OCI-LY7 (cell line): ENCODE results near the gene HHEX. TPM values are rescaled to one million over a fixed set of nuclear protein-coding genes. Genes with fewer than 3 reads are reported as not detected.

Experiments
- BruUV-seq: library from RNA; stranded (reverse); fragments of 400-500 nt; replicated peaks from 2 replicates; lab custom pipeline; 2021; lab: Mats Ljungman, UMichigan
- CTCF ChIA-PET: fragments of 300-600 bp; sonication (Branson Sonifier 250); formaldehyde crosslinking; loops from one replicate; lab custom pipeline; 2022; ENCODE audit warnings: antibody characterized with exemption; ENCODE audit not compliant: unreplicated experiment; lab: Charles Lee
- POLR2A ChIA-PET: fragments of 300-600 bp; sonication (Branson Sonifier 250); formaldehyde crosslinking; loops from one replicate; lab custom pipeline; 2022; ENCODE audit warnings: antibody characterized with exemption; lab: Charles Lee
- DNase-seq: peaks from one replicate; pipeline ENCODE4 v3.0.0-alpha.2; 2015; ENCODE audit warnings: low spot score
- H2AFZ ChIP-seq: fragments of 200-600 bp; sonication (generic), shearing (Covaris generic); 2 replicates; pipeline ENCODE4 v1.6.1; 2014; ENCODE audit warnings: mild to moderate bottlenecking, antibody characterized with exemption, low read length, moderate library complexity
- H3K27ac ChIP-seq: fragments of 200-600 bp; sonication (generic); 2 replicates; pipeline ENCODE4 v1.5.1; 2014; ENCODE audit warnings: mixed run types, low read depth, mild to moderate bottlenecking, moderate library complexity, low read length, inconsistent platforms; ENCODE audit not compliant: poor library complexity, severe bottlenecking
- H3K36me3 ChIP-seq: fragments of 200-600 bp; sonication (generic); 2 replicates; pipeline ENCODE4 v1.6.1; 2014; ENCODE audit warnings: mild to moderate bottlenecking, antibody characterized with exemption, low read length, moderate library complexity, mixed read lengths; ENCODE audit not compliant: insufficient read depth
- H3K4me1 ChIP-seq: fragments of 200-600 bp; sonication (generic); 2 replicates; pipeline ENCODE4 v1.5.1; 2014; ENCODE audit warnings: mild to moderate bottlenecking, low read length; ENCODE audit not compliant: insufficient read depth, poor library complexity, severe bottlenecking
- H3K4me2 ChIP-seq: fragments of 200-600 bp; sonication (generic); 2 replicates; pipeline ENCODE4 v1.6.1; 2014; ENCODE audit warnings: mild to moderate bottlenecking, low read length
- H3K4me3 ChIP-seq: fragments of 200-600 bp; sonication (generic); 2 replicates; pipeline ENCODE4 v1.5.1; 2014; ENCODE audit warnings: mild to moderate bottlenecking, low read depth, low read length; ENCODE audit not compliant: poor library complexity, severe bottlenecking
- H3K79me2 ChIP-seq: fragments of 200-600 bp; sonication (generic); 2 replicates; pipeline ENCODE4 v1.6.1; 2016; ENCODE audit warnings: low read depth, mild to moderate bottlenecking, low read length, moderate library complexity, mixed read lengths; ENCODE audit not compliant: insufficient read depth
- H3K9me2 ChIP-seq: fragments of 200-600 bp; sonication (generic); 2 replicates; pipeline ENCODE4 v1.6.1; 2016; ENCODE audit warnings: mild to moderate bottlenecking, low read length, mixed read lengths; ENCODE audit not compliant: insufficient read depth
- H3K9me3 ChIP-seq: fragments of 200-600 bp; sonication (generic); 2 replicates; pipeline ENCODE4 v1.6.1; 2014; ENCODE audit warnings: mild to moderate bottlenecking, mixed run types, low read length, mixed read lengths
- H4K20me1 ChIP-seq: fragments of 200-600 bp; sonication (generic); 2 replicates; pipeline ENCODE4 v1.6.1; 2014; ENCODE audit warnings: mild to moderate bottlenecking, antibody characterized with exemption, low read length, moderate library complexity, mixed read lengths; ENCODE audit not compliant: insufficient read depth
- EZH2phosphoT487 ChIP-seq: fragments of 200-600 bp; sonication (generic); IDR thresholded peaks from 2 replicates; pipeline ENCODE4 v1.6.1; 2018; ENCODE audit warnings: low read depth, borderline replicate concordance, mild to moderate bottlenecking, mixed run types, antibody characterized with exemption, low read length, moderate library complexity, mixed read lengths
- intact Hi-C: fragments of 100-400 bp; cut with micrococcal nuclease; formaldehyde crosslinking; loops from one replicate; pipeline ENCODE4 v1.10.0; 2022; ENCODE audit not compliant: unreplicated experiment
- total RNA-seq, 2 experiments: library from RNA; depleted of rRNA in 1 of 2; stranded (reverse); fragments of >200 nt in 1 of 2; shearing (Covaris generic) in 1 of 2; gene quantifications; 2 replicates each; pipeline ENCODE4 v1.2.3, GENCODE V29; 2014 to 2022
- TF ChIP-seq, protein P1 (sequence below): fragments of 200-600 bp; sonication (generic); conservative IDR thresholded peaks from 2 replicates; pipeline ENCODE4 v1.5.1; 2014; ENCODE audit warnings: mild to moderate bottlenecking, antibody characterized with exemption, low read length, moderate library complexity, mixed read lengths

The HHEX gene
- total RNA-seq, 2 experiments from 2014 or later, result 1.6 to 2.8 TPM

- Histone ChIP-seq H3K9me2 (no peaks in the 10 kb centered on the region), H3K4me1 (peaks cover 77% of the 10 kb centered on the region), H3K27ac (no peak overlapping the region), H3K4me3 (no peak overlapping the region), H3K9me3 (no peaks in the 10 kb centered on the region; the same call in 1 of the 2 replicates), H3K4me2 (peak overlapping the region; percentile 5; the same call in 1 of the 2 replicates), H3K36me3 (no peaks in the 10 kb centered on the region; the same call in 1 of the 2 replicates), H2AFZ (peak overlapping the region; percentile 16), H4K20me1 (no peaks in the 10 kb centered on the region), H3K79me2 (no peaks in the 10 kb centered on the region)
- POLR2A ChIA-PET, result interaction anchor here (0.8 to 1.2 kb wide), 7 partner anchors 9 to 102 kb away, joined by 3 to 4 read pairs (median 3); no protein-coding TSS in a partner anchor
- no peak for DNase-seq
- CTCF ChIA-PET, result no interaction called here
- TF ChIP-seq, protein P1, sequence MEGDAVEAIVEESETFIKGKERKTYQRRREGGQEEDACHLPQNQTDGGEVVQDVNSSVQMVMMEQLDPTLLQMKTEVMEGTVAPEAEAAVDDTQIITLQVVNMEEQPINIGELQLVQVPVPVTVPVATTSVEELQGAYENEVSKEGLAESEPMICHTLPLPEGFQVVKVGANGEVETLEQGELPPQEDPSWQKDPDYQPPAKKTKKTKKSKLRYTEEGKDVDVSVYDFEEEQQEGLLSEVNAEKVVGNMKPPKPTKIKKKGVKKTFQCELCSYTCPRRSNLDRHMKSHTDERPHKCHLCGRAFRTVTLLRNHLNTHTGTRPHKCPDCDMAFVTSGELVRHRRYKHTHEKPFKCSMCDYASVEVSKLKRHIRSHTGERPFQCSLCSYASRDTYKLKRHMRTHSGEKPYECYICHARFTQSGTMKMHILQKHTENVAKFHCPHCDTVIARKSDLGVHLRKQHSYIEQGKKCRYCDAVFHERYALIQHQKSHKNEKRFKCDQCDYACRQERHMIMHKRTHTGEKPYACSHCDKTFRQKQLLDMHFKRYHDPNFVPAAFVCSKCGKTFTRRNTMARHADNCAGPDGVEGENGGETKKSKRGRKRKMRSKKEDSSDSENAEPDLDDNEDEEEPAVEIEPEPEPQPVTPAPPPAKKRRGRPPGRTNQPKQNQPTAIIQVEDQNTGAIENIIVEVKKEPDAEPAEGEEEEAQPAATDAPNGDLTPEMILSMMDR, result no peak
- no peak for TF ChIP-seq EZH2phosphoT487
- no TSS peak for BruUV-seq
- intact Hi-C loops, result no loop called here
Observed at GRCh38 chr10:92735938-92736337, 46.2 kb downstream of the HHEX start.

GRCh38 chr10:92737484-92737883, 47.7 kb downstream of the HHEX start:
- ChIA-PET CTCF (no interaction called here), POLR2A (no interaction called here)
- no TSS peak for BruUV-seq

More at GRCh38 chr10:92737484-92737883, 47.7 kb downstream of the HHEX start:
- Histone ChIP-seq H2AFZ (no peak overlapping the region), H4K20me1 (no peaks in the 10 kb centered on the region), H3K36me3 (no peaks in the 10 kb centered on the region; the same call in 1 of the 2 replicates), H3K79me2 (no peaks in the 10 kb centered on the region), H3K9me2 (no peaks in the 10 kb centered on the region), H3K4me1 (peaks cover 76% of the 10 kb centered on the region), H3K27ac (no peak overlapping the region), H3K4me3 (no peak overlapping the region), H3K9me3 (no peaks in the 10 kb centered on the region; the same call in 1 of the 2 replicates), H3K4me2 (no peak overlapping the region)
- intact Hi-C loops, result no loop called here
- DNase-seq, result no peak
- TF ChIP-seq, protein P1, result no peak
- TF ChIP-seq EZH2phosphoT487, result no peak
